Stimulated activated CD8-positive, alpha-beta memory T cell treated with anti-CD3 and anti-CD28 coated beads, Interleukin-7, amount 100 ng/mL, for 1 hour (primary cell): ENCODE measurements around the gene TOGARAM1.

ENCODE experiments used
- DNase-seq, 2 donors: peaks; one replicate each; pipeline ENCODE4 v3.0.0-alpha.2; 2020; ENCODE audit warnings: low read depth in 2 of 2

The TOGARAM1 gene

DNA sequence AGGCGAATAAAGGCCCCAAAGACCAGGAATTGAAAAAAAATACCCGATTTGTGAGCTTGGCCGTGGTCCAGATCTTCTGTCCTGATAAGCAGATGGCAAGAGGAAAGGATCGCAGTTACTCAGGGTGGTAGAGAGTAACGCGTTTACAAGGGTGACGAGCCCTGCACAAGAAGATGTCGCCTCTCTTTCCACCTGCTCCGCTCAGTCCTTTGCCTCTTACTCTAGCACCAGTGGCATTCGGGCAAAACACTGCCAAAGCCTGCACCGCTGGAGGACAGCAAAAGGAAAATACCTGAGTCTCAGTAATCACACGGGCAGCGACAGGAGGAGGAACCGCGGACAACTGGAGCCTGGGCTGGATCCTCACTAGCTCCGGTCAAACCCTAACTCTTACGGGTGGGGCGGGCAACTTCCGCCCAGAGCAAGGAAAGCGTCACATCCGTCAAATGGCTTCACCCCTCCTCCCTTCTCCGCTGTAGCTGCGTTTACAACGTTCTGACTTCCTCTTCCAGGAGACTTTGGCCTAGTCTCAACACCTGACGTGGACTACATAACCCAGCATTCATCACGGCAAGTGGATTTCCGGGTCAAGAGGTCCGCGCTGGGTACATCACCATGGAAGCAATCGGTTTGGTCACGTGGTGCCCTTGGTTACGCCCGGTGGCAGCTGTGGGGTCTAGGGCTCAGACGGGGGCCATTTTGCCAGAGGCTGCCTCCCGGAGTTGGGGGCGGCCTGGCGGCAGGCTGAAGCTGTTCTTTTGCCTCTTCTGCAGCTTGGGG is at the start of gene TOGARAM1, which contains the start of gene KLHL28:
Gene TOGARAM1 (plus strand): TSS at position 637 of the 780 bp plus-strand sequence. CDS start 232 bp downstream, outside the sequence.
Gene KLHL28 (minus strand): TSS at position 394 of the 780 bp plus-strand sequence. CDS start 16,019 bp downstream, outside the sequence.
- DNase-seq: peak; percentile 88 to 92

DNA sequence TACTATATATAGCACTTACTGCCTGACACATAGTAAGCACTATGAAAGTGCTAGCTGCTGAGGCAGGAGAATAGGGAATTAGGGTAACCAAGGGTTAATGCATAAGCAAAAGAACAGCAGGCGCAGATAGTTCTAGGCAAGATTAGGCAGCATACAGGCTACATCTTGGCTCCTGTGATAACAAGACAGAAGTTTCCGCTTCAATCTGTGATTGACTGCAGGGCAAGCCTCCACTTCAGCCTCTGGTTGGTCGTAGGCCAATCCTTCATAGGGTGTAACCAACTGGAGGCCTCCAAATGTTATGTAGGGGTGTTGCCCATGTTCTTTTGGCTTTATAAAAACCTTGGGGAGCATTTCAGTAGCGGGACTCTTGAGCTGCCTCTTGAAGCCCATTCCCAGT is 47.1 kb upstream of the TOGARAM1 start:
- DNase-seq: no peak

GRCh38 chr14:44928793-44929192 is 33.2 kb upstream of the TOGARAM1 start:
- no peak for DNase-seq

DNA sequence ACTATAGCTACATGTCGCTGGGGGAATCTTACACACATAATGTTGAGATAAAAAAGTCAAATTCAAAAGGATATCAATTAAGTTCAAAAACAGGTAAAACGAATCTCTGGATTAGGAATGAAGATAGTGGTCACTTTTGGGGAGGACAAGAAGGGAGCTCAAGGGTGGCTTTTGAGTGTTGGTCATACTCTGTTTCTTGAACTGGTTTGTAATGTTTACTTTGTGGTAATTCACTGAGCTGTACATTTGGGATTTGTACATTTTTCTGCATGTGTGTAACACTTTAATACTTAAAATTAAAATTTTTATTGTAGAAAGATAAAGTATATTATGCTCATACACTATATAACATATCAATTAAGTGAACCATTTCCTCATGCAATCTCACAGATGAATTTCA is 26.8 kb upstream of the TOGARAM1 start:
- no peak for DNase-seq

DNA sequence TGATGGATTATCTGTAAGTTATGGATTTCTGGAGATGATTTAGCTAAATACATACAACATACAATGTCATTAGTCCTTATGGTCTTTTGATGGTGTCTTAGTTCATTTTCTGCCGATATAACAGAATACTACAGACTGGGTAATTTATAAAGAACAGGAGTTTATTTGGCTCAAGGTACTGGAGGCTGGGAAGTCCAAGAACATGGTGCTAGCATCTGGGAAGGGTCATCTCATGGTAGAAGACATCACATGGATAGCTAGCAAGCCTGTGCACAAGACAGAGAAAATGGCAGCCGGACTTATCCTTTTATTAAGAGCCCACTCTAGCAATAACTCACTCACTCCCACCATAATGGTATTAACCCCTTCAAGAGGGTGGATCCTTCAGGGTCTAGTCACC is 24.4 kb upstream of the TOGARAM1 start:
- DNase-seq: no peak

- no peak for DNase-seq
Observed at GRCh38 chr14:44940211-44940610, 21.8 kb upstream of the TOGARAM1 start.

DNA sequence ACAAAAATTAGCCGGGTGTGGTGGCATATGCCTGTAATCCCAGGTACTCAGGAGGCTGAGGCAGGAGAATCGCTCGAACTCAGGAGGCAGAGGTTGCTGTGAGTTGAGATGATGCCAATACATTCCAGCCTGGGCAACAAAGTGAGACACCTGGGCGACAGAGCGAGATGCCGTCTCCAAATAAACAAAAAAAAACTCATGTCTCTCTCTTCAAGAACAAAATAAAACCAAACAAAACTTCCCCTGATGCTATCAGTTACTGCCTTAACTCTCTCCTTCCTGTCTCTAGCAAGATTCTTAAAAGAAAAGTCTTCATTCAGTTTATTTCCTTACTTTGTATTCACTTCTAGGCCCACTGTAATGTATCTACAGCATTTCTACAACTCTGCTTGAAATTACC is 21.0 kb upstream of the TOGARAM1 start:
- DNase-seq: no peak

DNA sequence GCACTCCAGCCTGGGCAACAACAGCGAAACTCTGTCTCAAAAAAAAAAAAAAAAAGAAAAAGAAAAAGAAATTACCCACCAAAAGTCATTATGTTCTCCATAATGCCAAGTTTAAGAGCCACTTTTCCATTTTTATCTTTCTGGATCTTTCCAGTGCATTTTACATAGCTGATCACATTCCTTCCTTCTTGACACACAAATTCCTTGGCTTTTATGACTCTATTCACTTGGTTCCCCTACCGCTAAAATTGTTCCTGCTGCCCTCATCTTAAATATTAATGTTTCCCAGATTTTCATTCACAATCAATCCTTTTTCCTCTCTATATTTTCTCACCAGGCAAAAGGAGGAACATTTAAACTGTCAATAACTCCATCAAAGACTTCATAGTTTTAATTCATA is 20.4 kb upstream of the TOGARAM1 start:
- no peak for DNase-seq

DNA sequence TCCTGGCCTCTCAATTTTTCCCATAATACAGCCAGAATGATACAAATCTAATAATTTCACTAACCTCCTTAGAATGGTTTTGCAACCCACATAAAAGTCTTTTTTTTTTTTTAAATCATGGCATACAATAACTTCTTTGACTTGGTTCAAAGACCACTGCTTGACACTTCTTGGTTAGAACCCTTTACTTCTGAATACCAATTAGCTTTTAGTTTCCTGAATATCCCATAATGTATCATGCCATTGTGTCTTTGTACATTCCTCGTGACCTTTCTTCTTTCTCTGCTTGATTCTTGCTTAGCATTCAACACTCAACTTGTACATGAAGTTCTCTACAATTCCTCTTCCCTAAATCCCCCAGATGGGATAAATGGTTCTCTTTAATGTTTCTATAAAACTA is 19.6 kb upstream of the TOGARAM1 start:
- no peak for DNase-seq

- no peak for DNase-seq
Observed at GRCh38 chr14:44944107-44944506, 17.9 kb upstream of the TOGARAM1 start.

DNA sequence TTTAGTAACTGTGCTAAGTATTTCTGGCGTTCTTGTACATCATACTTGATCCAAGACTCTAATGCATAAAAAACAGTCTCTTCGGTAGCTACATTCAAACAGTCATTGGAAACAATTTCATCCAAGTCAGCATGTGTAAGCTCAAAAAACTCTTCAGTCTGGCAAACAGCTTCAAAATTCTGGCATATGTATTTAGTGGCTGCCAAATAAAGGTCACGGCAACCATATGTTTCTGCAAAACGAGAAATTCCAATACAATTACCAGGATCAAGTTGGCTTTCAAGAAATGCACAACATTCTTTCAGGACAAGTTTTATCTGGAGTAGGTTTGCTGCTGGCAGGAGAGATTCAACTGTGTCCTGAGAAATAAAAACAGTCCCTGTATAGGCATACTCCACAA is 16.7 kb upstream of the TOGARAM1 start:
- DNase-seq: no peak

- no peak for DNase-seq
Observed at GRCh38 chr14:44951051-44951450, 10.9 kb upstream of the TOGARAM1 start.

DNA sequence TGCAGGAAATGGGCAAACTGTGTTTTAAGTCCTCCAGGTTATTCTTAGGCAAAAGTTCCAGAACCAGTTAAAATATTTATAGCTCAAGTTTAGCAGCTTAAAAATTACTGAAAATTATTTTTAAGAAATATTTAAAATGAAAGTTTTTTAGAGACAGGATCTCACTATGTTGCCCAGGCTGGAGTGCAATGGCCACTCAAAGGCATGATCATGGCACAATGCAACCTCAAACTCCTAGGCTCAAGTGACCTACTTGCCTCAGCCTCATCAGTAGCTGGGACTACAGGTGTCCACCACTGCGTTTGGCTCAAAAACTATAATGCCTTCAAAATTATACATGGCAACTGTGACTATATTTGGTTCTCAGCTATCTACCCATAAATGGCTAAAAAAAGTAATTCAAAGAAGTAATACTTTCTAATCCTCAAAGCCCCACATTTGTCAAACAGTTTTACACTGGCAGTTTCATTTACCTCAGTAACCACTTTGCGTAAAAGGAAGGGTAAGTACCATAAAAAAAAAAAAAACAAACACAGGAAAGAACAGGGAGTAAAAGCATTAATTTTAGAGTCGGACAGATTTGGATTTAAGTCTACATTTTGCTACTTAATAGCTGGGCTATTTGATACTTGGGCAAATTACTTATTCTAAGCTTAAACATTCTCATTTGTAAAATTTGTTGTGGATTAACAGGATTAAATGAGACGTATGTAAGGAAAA is 9.4 kb upstream of the TOGARAM1 start:
- no peak for DNase-seq

DNA sequence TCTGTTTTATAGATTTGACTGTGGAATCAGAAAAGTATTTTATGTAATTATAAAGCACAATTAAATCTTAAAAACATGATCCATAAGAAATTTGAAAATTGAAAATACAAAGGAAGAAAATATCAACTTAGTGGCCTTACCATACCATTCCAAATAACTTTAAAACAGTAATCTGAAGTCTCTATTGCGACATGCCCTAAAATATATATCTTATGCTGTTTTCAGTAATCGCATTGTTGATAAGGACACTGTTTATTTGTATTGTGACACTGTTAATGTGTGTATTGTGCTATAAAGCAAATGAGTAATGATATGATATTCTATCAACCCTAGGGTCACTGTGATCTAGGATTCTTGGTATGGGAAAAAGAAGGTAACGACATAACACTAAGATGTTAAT is 7.2 kb upstream of the TOGARAM1 start:
- DNase-seq: no peak

DNA sequence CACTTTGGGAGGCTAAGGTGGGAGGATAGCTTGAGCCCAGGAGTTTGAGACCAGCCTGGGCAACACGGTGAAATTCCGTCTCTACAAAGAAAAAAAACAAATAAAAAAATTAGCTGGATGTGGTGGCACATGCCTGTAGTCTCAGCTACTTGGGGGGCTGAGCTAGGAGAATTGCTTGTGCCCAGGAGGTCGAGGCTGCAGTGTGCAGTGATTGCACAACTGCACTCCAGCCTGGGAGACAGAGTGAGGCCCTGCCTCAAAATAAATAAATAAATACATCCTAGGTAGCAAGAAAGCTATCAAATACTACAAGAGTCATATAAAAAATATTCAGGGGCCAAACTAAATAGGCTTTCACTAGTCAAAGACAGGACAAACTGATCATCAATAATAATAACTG is 6.5 kb upstream of the TOGARAM1 start:
- DNase-seq: no peak

DNA sequence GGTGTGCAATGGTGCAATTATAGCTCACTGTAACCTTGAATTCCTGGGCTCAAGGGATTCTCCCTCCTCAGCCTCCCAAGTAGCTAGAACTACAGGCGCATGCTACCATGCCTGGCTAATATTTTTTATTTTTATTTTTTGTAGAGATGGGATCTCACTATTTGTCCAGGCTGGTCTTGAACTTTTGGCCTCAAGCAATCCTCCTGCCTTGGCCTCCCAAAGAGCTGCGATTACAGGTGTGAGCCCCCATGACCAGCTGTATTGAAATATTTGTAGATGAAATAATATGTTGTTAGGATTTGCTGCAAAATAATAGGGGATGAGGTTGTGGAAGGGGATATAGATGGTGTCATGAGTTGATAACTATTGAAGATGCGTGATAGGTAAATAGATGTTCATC is 5.1 kb upstream of the TOGARAM1 start:
- no peak for DNase-seq

DNA sequence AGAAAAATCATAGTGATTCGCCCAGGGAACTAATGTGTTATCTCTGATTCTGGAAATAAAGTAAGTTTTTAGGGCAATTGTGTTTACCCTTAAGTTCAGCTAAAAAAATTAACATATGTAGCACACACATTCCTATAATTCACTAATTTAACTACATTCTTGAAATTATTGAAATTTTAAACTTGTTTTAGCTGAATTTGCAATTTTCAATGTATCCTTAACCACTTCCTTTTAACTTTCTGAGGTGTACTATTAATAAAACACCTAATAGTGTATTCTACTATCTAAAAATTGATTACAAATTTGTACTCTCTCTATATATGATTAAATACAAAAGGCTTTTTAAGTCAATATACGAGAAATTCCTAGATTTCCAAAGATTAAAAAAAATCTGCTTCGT is 2.5 kb upstream of the TOGARAM1 start:
- DNase-seq: no peak

DNA sequence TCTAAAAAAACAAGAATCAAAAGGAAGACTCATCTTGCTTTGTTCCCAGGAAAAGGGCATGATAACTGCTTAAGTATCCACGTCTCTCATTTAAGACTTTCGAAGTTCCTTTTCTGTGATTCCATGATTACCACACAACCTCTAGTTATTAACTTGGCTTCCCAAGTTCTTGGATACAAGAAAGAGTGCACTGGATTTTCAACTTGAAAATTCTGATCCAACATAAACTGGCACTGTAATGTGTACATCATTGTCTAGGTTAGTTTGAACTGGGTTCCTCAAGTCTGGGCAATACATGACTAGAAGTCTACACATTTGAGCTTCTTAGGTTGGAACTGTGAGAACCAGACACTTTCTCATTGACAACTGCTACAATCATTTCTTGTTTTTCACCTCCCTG is 1.8 kb upstream of the TOGARAM1 start:
- no peak for DNase-seq

- DNase-seq: no peak
Observed at GRCh38 chr14:44960646-44961045, 1.3 kb upstream of the TOGARAM1 start.

GRCh38 chr14:44961151-44961553 is 838 bp upstream of the TOGARAM1 start:
- DNase-seq: peak in 1 of 2 donors; percentile 21

DNA sequence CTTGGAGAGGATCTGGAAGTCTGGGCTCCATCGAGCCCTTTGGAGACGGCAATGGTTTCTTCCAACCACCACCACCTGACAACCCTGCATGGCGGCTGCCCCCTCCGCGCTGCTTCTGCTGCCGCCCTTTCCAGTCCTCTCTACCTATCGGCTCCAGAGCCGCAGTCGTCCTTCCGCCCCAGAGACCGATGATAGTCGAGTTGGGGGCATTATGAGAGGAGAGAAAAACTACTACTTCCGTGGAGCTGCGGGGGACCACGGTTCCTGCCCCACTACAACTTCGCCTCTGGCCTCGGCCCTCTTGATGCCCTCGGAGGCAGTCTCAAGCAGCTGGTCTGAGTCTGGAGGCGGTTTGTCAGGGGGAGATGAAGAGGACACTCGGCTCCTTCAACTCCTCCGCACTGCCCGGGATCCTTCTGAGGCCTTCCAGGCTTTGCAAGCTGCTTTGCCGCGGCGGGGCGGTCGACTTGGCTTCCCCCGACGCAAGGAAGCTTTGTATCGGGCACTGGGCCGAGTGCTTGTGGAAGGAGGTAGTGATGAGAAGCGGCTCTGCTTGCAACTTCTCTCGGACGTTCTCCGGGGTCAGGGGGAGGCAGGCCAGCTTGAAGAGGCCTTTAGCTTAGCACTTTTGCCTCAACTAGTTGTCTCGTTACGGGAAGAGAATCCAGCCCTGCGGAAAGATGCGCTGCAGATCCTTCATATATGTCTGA is 499 bp downstream of the TOGARAM1 start:
- peak in 1 of 2 donors; percentile 4 for DNase-seq

GRCh38 chr14:44963044-44963528 is 1.1 kb downstream of the TOGARAM1 start:
- no peak for DNase-seq
